NB4 (cell line): ENCODE data around the gene NIT1.

Source experiments
- DNase-seq: peaks from one replicate; pipeline ENCODE4 v3.0.0; 2010; ENCODE audit warnings: low read depth
- H3K4me3 ChIP-seq: one replicate; pipeline ENCODE4 v1.5.1; 2011; ENCODE audit warnings: mild to moderate bottlenecking, low read depth, low read length, moderate library complexity
- CTCF ChIP-seq: IDR thresholded peaks from one replicate; pipeline ENCODE4 v1.5.1; 2012; ENCODE audit warnings: low read depth, low read length
- MAX ChIP-seq: IDR thresholded peaks from 2 replicates; pipeline ENCODE4 v1.6.1; 2011; ENCODE audit warnings: low read depth, low read length
- MYC ChIP-seq: IDR thresholded peaks from 2 replicates; pipeline ENCODE4 v1.6.1; 2011; ENCODE audit warnings: low read depth, low read length
- POLR2A ChIP-seq: IDR thresholded peaks from 2 replicates; pipeline ENCODE4 v1.6.1; 2011; ENCODE audit warnings: mild to moderate bottlenecking; ENCODE audit not compliant: insufficient read length; ENCODE audit errors: extremely low read depth

The NIT1 gene

GRCh38 chr1:161158316-161159010, 40.6 kb downstream of the NIT1 start:
- DNase-seq = no peak
- peak overlapping the region; percentile 50 for H3K4me3 ChIP-seq
- TF ChIP-seq POLR2A (no peak), MYC (no peak), CTCF (no peak), MAX (no peak)

GRCh38 chr1:161159087-161159912, 41.4 kb downstream of the NIT1 start, which contains the start of gene USP21:
Gene USP21, plus strand, starts transcription at chr1:161159500. Its CDS starts 1,141 bp downstream, at chr1:161160641.
- peak within 1 kb of the TSS; percentile 85 for H3K4me3 ChIP-seq
- peak; percentile 74 for TF ChIP-seq POLR2A
- TF ChIP-seq MYC = peak; percentile 34; the same call in 1 of the 2 replicates
- TF ChIP-seq MAX = peak; percentile 17; the same call in 1 of the 2 replicates
- TF ChIP-seq CTCF = no peak
- peak; percentile 90 for DNase-seq

- TF ChIP-seq CTCF = no peak
- no peak for TF ChIP-seq MAX
- TF ChIP-seq MYC = no peak
- TF ChIP-seq POLR2A = no peak
- peak overlapping the region; percentile 85 for H3K4me3 ChIP-seq
- no peak for DNase-seq
These were observed 42.0 kb downstream of the NIT1 start for GRCh38 chr1:161159913-161160243.

DNA sequence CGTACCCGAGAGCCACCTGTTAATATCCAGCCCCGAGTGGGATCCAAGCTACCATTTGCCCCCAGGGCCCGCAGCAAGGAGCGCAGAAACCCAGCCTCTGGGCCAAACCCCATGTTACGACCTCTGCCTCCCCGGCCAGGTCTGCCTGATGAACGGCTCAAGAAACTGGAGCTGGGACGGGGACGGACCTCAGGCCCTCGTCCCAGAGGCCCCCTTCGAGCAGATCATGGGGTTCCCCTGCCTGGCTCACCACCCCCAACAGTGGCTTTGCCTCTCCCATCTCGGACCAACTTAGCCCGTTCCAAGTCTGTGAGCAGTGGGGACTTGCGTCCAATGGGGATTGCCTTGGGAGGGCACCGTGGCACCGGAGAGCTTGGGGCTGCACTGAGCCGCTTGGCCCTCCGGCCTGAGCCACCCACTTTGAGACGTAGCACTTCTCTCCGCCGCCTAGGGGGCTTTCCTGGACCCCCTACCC, 42.8 kb downstream of the NIT1 start:
- no peak for DNase-seq
- H3K4me3 ChIP-seq = no peak overlapping the region
- no peak for TF ChIP-seq CTCF
- TF ChIP-seq POLR2A = no peak
- TF ChIP-seq MAX = no peak
- TF ChIP-seq MYC = no peak

GRCh38 chr1:161161652-161162051, 43.7 kb downstream of the NIT1 start:
- no peak for DNase-seq
- TF ChIP-seq MAX (no peak), CTCF (no peak)
- H3K4me3 ChIP-seq = no peak overlapping the region
